HL-60/S4 (cell line): Measurements from ENCODE around the gene MALT1.

Experiments used
- in situ Hi-C: fragments of 300-500 bp; cut with MboI; formaldehyde crosslinking; loops from 2 replicates; pipeline ENCODE4 v1.14.3; 2022; ENCODE audit warnings: low sequenced_read_pairs

MALT1 gene

DNA sequence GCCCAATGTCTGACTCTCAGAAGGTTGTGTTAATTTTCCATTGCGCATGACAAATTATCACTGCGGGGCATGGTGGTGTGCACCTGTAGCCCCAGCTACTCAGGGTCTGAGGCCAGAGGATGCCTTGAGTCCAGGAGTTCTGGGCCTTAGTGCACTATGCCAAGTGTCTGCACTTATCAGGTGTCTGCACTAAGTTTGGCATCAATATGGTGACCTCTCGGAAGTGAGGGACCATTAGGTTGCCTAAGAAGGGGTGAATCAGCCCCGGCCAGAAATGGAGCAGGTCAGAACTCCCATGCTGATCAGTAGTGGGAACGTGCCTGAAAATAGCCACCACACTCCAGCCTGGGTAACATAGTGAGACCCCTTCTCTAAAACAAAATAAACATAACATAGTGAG lies 131.7 kb downstream of the MALT1 start:
- in situ Hi-C loops: no loop called here

DNA sequence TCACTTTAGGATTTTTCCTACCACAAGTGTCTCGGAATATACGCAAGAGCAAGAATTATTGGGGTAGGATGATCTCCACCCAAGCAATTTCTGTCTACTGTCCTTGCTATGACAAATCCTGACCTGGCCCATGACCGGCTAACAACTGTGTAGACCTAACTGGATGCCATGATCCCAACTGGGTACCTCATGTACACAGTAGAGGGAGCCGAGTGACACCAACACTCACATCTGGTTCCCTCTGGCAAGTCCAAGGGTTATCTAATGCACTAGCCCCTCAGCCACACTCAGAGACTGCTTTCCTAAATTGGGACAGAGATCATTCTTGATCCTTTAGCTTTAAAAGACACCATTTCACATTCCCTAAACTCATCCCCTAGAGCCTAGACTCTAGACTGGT lies 132.7 kb downstream of the MALT1 start:
- in situ Hi-C loops: no loop called here
